B cell (primary cell): ENCODE results near the gene CDC14A. TPM values are rescaled to one million over a fixed set of nuclear protein-coding genes. Genes with fewer than 3 reads are reported as not detected.
A peak's percentile ranks its signal among the peaks of the same experiment; 100 is the strongest.

Experiments used
- ATAC-seq: fragments of 200-7000 bp; cut with Tn5 transposase; one replicate; pipeline ENCODE4 v1.10.0; 2021; ENCODE audit warnings: low read depth, mild to moderate bottlenecking, moderate number of reproducible peaks, moderate library complexity
- CTCF ChIA-PET: fragments of 350-600 bp; sonication (Branson Sonifier 250); formaldehyde crosslinking; loops from one replicate; lab custom pipeline; 2021; ENCODE audit warnings: antibody characterized with exemption, inconsistent platforms; lab: Charles Lee
- POLR2A ChIA-PET: fragments of 350-600 bp; sonication (Branson Sonifier 250); formaldehyde crosslinking; loops from one replicate; lab custom pipeline; 2021; ENCODE audit warnings: antibody characterized with exemption; lab: Charles Lee
- DNase-seq: peaks from one replicate; pipeline ENCODE4 v3.0.0; 2013
- H2AFZ ChIP-seq: 2 replicates; pipeline ENCODE4 v1.6.1; 2012; ENCODE audit warnings: mild to moderate bottlenecking, low read depth, low read length; ENCODE audit not compliant: insufficient read depth, poor library complexity, severe bottlenecking
- H3K27ac ChIP-seq, 2 donors: 1 replicate in 1 of 2; 2 replicates in 1 of 2; pipeline ENCODE4 v1.5.1; 2012 to 2013; ENCODE audit warnings: low read length in 2 of 2, mild to moderate bottlenecking in 2 of 2, moderate library complexity in 1 of 2
- H3K27me3 ChIP-seq, 4 experiments: fragments of 200-600 bp in 1 of 4; sonication (generic) in 1 of 4; replicated peaks in 1 of 4; 1 replicate in 2 of 4; 2 replicates in 2 of 4; pipeline versions ENCODE4 v1.6.1 to v1.7.0; 2013 to 2016; ENCODE audit warnings: low read length in 3 of 4, mild to moderate bottlenecking in 2 of 4, mixed read lengths in 1 of 4, moderate library complexity in 1 of 4; ENCODE audit not compliant: insufficient read depth in 4 of 4, control insufficient read depth in 3 of 4; ENCODE audit errors: control extremely low read depth in 1 of 4
- H3K36me3 ChIP-seq, 2 experiments: replicated peaks in 1 of 2; 1 replicate in 1 of 2; 2 replicates in 1 of 2; pipeline versions ENCODE4 v1.6.1 to v1.7.1; 2013; ENCODE audit warnings: low read length in 1 of 2; ENCODE audit not compliant: insufficient read depth in 2 of 2, control insufficient read depth in 1 of 2; ENCODE audit errors: control extremely low read depth in 1 of 2, extremely low read depth in 1 of 2
- H3K4me1 ChIP-seq, 2 donors: fragments of 200-600 bp in 1 of 2; sonication (generic) in 1 of 2; 1 replicate in 1 of 2; 2 replicates in 1 of 2; pipeline versions ENCODE4 v1.5.1 to v1.6.1; 2013 to 2017; ENCODE audit warnings: low read length in 2 of 2; ENCODE audit not compliant: control insufficient read depth in 2 of 2, insufficient read depth in 2 of 2
- H3K4me2 ChIP-seq: replicated peaks from 2 replicates; pipeline ENCODE3; 2012; ENCODE audit warnings: mild to moderate bottlenecking, low read depth, low read length; ENCODE audit not compliant: poor library complexity, severe bottlenecking
- H3K4me3 ChIP-seq, 5 experiments: fragments of 200-600 bp in 1 of 5; sonication (generic) in 1 of 5; 1 replicate in 3 of 5; 2 replicates in 2 of 5; pipeline versions ENCODE4 v1.5.1 to v1.7.0; 2011 to 2016; ENCODE audit warnings: low read length in 4 of 5, mild to moderate bottlenecking in 4 of 5, low read depth in 2 of 5, control low read depth in 1 of 5, moderate library complexity in 1 of 5; ENCODE audit not compliant: insufficient read depth in 1 of 5; ENCODE audit errors: control extremely low read depth in 1 of 5, extremely low read depth in 1 of 5
- H3K79me2 ChIP-seq: fragments of 200-600 bp; sonication (generic); one replicate; pipeline ENCODE4 v1.6.0; 2016; ENCODE audit warnings: low read length; ENCODE audit not compliant: control insufficient read depth, insufficient read depth
- H3K9ac ChIP-seq: fragments of 200-600 bp; sonication (generic); 2 replicates; pipeline ENCODE4 v1.6.1; 2017; ENCODE audit warnings: mild to moderate bottlenecking, low read length, moderate library complexity
- H3K9me3 ChIP-seq, 3 donors: one replicate each; pipeline versions ENCODE4 v1.6.1 to v1.7.1; 2013; ENCODE audit warnings: low read length in 2 of 3; ENCODE audit not compliant: control insufficient read depth in 2 of 3, insufficient read depth in 1 of 3; ENCODE audit errors: control extremely low read depth in 1 of 3
- H4K20me1 ChIP-seq: 2 replicates; pipeline ENCODE4 v1.6.0; 2012; ENCODE audit warnings: mild to moderate bottlenecking, low read length; ENCODE audit not compliant: insufficient read depth, control insufficient read depth, poor library complexity, severe bottlenecking
- H3K27ac Mint-ChIP-seq: one replicate; pipeline ENCODE4 v1.8.0; 2021; ENCODE audit warnings: mixed read lengths
- H3K27me3 Mint-ChIP-seq: one replicate; pipeline ENCODE4 v1.8.0; 2021; ENCODE audit warnings: mixed read lengths
- H3K4me1 Mint-ChIP-seq: one replicate; pipeline ENCODE4 v1.8.0; 2021; ENCODE audit warnings: mixed read lengths
- H3K4me3 Mint-ChIP-seq: one replicate; pipeline ENCODE4 v1.8.0; 2021; ENCODE audit warnings: mixed read lengths
- H3K9me3 Mint-ChIP-seq: one replicate; pipeline ENCODE4 v1.8.0; 2022; ENCODE audit warnings: mixed read lengths; ENCODE audit not compliant: insufficient read depth
- CTCF ChIP-seq: fragments of 200-600 bp; IDR thresholded peaks from one replicate; pipeline ENCODE4 v1.8.0; 2022; ENCODE audit warnings: antibody characterized with exemption, mild to moderate bottlenecking
- EZH2 ChIP-seq: IDR thresholded peaks from 2 replicates; pipeline ENCODE4 v1.6.1; 2012; ENCODE audit warnings: borderline replicate concordance, low read depth, mild to moderate bottlenecking, moderate library complexity, low read length; ENCODE audit not compliant: insufficient read depth, poor library complexity, severe bottlenecking
- WGBS: methylation state at CpG from one replicate; pipeline ENCODE4 v1.1.5; 2013; ENCODE audit warnings: missing lambda C conversion rate; ENCODE audit not compliant: insufficient coverage; 5-methylcytosine and 5-hydroxymethylcytosine counted together
- intact Hi-C: fragments of 100-400 bp; cut with micrococcal nuclease; formaldehyde crosslinking; loops from one replicate; pipeline ENCODE4 v1.10.0; 2022
- polyA plus RNA-seq: library from polyadenylated mRNA; depleted of rRNA; stranded (reverse); fragments of >200 nt; gene quantifications from 2 replicates; pipeline ENCODE4 v1.2.3, GENCODE V29; 2012
- total RNA-seq, 2 donors: library from RNA; stranded (reverse); fragments of 120-200 nt in 1 of 2; gene quantifications; 1 replicate in 1 of 2; 2 replicates in 1 of 2; pipeline versions ENCODE4 v1.2.3 to v1.2.4, GENCODE V29; 2013 to 2022

CDC14A gene
- total and polyA plus RNA-seq, 2 donors (not counting 1 experiment from before 2014, with no cell fraction given), result 6.1 to 41.7 TPM

- H3K4me2 ChIP-seq, result peak overlapping the region; percentile 56
- H4K20me1 ChIP-seq, result no peaks in the 10 kb centered on the region
- peak overlapping the region; percentile 58 for H2AFZ ChIP-seq
- ChIA-PET CTCF (interaction anchor here (1.5 kb wide), 1 partner anchor 12 kb away, joined by 5 read pairs; no protein-coding TSS in a partner anchor), POLR2A (interaction anchor here (0.7 kb wide), 1 partner anchor 11 kb away, joined by 4 read pairs; no protein-coding TSS in a partner anchor)
- Mint-ChIP-seq H3K4me3 (peak overlapping the region; percentile 72), H3K4me1 (peaks cover 28% of the 10 kb centered on the region), H3K9me3 (no peaks in the 10 kb centered on the region), H3K27ac (peak overlapping the region; percentile 76), H3K27me3 (no peaks in the 10 kb centered on the region)
- no peaks in the 10 kb centered on the region for H3K27me3 ChIP-seq
- TF ChIP-seq EZH2, result no peak
- no peak for TF ChIP-seq CTCF
- H3K4me3 ChIP-seq, result peak overlapping the region in 1 of 5 experiments; percentile 21
- ATAC-seq, result peak; percentile 14
- peak overlapping the region; percentile 8 to 57 for H3K27ac ChIP-seq
- peaks cover 0 to 13% of the 10 kb centered on the region in 2 experiments for H3K36me3 ChIP-seq
- peaks cover 13 to 21% of the 10 kb centered on the region in 2 donors for H3K4me1 ChIP-seq
- WGBS, result 31% methylated on average over 4 of the region's 7 CpGs
- intact Hi-C loops, result no loop called here
- no peaks in the 10 kb centered on the region for H3K79me2 ChIP-seq
- DNase-seq, result peak; percentile 13
- peak overlapping the region; percentile 54 for H3K9ac ChIP-seq
- no peaks in the 10 kb centered on the region for H3K9me3 ChIP-seq
These were observed 91.7 kb downstream of the CDC14A start for GRCh38 chr1:100443811-100444571.

DNA sequence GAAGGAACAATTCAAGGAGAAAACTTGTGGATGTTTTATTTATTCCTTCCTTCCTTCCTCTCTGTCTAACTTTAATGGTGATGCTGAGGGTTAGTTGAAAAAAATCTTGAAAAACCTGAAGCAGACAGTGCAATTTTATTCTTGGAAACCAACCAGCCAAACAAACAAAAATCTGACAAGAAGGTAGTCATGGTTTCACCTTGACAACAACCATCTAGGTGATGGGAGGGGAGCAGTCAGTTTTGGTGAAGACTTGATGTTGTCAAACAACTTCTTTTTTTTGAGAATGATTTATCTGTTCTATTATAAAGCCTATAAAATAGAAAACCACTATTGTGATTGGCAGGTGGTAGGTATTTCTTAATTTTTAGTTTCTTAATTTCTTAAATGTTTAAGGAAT, 93.3 kb downstream of the CDC14A start:
- Mint-ChIP-seq H3K4me1 (peaks cover 25% of the 10 kb centered on the region), H3K27me3 (no peaks in the 10 kb centered on the region), H3K9me3 (no peaks in the 10 kb centered on the region), H3K27ac (no peak overlapping the region), H3K4me3 (no peak overlapping the region)
- H3K4me1 ChIP-seq, result peaks cover 9 to 14% of the 10 kb centered on the region in 2 donors
- H3K4me2 ChIP-seq, result no peak overlapping the region
- no peak for ATAC-seq
- peak; percentile 28 for DNase-seq
- no peaks in the 10 kb centered on the region for H3K27me3 ChIP-seq
- TF ChIP-seq CTCF (no peak), EZH2 (no peak)
- no peaks in the 10 kb centered on the region for H4K20me1 ChIP-seq
- intact Hi-C loops, result no loop called here
- H3K36me3 ChIP-seq, result peaks cover 0 to 17% of the 10 kb centered on the region in 2 experiments
- H3K27ac ChIP-seq, result peak overlapping the region in 1 of 2 donors; percentile 57
- H3K4me3 ChIP-seq, result no peak overlapping the region
- H3K9ac ChIP-seq, result no peak overlapping the region
- no peak overlapping the region for H2AFZ ChIP-seq
- ChIA-PET CTCF (interaction anchor here (1.0 kb wide), 1 partner anchor 8 kb away, joined by 3 read pairs; no protein-coding TSS in a partner anchor), POLR2A (no interaction called here)
- H3K9me3 ChIP-seq, result no peaks in the 10 kb centered on the region
- H3K79me2 ChIP-seq, result no peaks in the 10 kb centered on the region
